Measurements from ENCODE around the gene PCED1B. TPM values are rescaled to one million over a fixed set of nuclear protein-coding genes. Genes with fewer than 3 reads are reported as not detected.

Gene PCED1B
- total RNA-seq, 2 experiments from 2014 or later, result 57.1 to 62.2 TPM

DNA sequence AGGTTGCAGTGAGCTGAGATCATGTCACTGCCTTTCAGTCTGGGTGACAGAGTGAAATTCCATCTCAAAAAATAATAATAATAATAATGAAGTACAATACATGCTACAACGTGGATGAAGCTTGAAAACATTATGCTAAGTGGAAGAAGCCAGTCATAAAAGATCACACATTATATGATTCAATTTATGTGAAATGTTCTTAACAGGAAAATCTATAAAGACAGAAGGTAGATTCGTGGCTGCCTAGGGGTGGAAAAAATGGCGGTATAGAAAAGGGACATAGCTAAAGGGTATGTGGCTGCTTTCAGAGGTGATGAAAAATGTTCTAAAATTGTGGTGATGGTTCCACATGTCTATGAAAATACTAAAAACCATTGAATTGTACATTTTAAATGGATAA, 41.3 kb downstream of the PCED1B start:
- POLR2A ChIA-PET, result no interaction called here
- Mint-ChIP-seq H3K27ac (no peak overlapping the region), H3K4me1 (peaks cover 10% of the 10 kb centered on the region), H3K4me3 (no peak overlapping the region), H3K9me3 (peaks cover 2% of the 10 kb centered on the region), H3K27me3 (no peaks in the 10 kb centered on the region), H3K36me3 (ENCODE audit: low read depth) (peaks cover 24% of the 10 kb centered on the region)
- DNase-seq, result no peak
- CTCF ChIA-PET, result interaction anchor here (1.1 kb wide), 1 partner anchor 12 kb away, joined by 3 read pairs; no protein-coding TSS in a partner anchor

DNA sequence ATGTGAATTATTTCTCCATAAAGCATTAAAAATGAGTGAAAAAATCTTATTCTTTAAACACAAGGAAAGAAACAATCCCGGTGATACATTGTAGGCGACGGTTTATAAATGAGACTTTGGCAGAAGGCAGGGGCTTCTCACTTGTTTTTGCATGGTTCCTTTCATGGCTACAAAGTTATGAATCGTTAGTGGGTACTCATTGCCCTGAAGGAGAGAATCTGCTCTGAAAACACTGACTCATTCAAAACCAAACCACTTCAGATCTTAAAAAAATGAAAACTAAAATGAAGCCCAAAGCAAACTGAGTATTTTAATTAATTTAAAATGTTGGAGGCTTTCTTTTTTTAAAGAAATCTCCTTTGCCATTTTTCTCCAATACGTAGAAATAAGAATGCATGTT, 41.7 kb downstream of the PCED1B start:
- H3K4me1 Mint-ChIP-seq, result peaks cover 10% of the 10 kb centered on the region
- ChIA-PET POLR2A (no interaction called here), CTCF (interaction anchor here (1.5 kb wide), 1 partner anchor 49 kb away, joined by 4 read pairs; no protein-coding TSS in a partner anchor)
- H3K36me3 Mint-ChIP-seq (ENCODE audit: low read depth), result peaks cover 24% of the 10 kb centered on the region
- H3K9me3 Mint-ChIP-seq, result peaks cover 2% of the 10 kb centered on the region
- no peaks in the 10 kb centered on the region for H3K27me3 Mint-ChIP-seq
- no peak overlapping the region for H3K27ac Mint-ChIP-seq
- H3K4me3 Mint-ChIP-seq, result no peak overlapping the region
- no peak for DNase-seq

DNA sequence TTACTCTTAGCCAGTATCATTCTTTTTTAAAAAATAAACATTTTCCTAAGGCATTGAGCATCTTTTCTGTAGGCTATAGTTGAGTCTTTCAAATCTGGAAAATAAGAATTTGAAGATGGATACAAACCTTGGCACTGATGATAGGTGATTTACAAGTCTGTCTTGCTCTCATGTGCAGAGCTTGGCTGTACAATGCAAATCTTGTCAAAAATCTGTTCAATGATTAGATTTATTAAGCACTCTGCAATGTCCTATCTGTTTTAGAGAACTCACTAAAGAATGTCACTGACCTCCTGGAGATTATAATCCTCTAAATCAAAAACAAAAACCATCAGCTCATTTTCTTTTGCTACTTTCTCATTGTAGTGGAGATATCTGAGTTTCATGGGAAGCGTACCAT, 43.2 kb downstream of the PCED1B start:
- H3K36me3 Mint-ChIP-seq (ENCODE audit: low read depth), result peaks cover 25% of the 10 kb centered on the region
- no peaks in the 10 kb centered on the region for H3K27me3 Mint-ChIP-seq
- H3K9me3 Mint-ChIP-seq, result peaks cover 3% of the 10 kb centered on the region
- POLR2A ChIA-PET, result interaction anchor here (0.7 kb wide), 1 partner anchor 11 kb away, joined by 3 read pairs; no protein-coding TSS in a partner anchor
- no peak overlapping the region for H3K27ac Mint-ChIP-seq
- peaks cover 10% of the 10 kb centered on the region for H3K4me1 Mint-ChIP-seq
- no peak overlapping the region for H3K4me3 Mint-ChIP-seq
- CTCF ChIA-PET, result interaction anchor here (1.5 kb wide), 1 partner anchor 50 kb away, joined by 4 read pairs; no protein-coding TSS in a partner anchor
- no peak for DNase-seq

DNA sequence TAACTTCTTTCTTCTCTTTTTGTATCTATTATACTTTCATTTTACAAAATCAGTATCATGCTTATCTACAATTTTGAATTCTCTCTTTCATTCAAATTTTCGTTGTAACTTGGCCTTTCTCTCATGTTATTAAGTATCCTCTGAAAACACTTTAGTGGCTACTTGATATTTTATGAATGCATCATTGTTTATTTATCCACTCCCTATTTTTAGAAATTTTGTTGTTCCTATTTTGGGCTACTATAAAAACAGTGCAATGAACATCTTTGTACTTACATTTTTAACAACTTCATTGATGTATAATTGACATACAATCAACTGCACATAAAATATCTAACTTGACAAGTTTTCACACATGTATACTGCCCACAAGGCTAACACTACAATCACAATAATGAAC, 44.3 kb downstream of the PCED1B start:
- ChIA-PET CTCF (no interaction called here), POLR2A (no interaction called here)
- Mint-ChIP-seq H3K9me3 (peaks cover 3% of the 10 kb centered on the region), H3K4me1 (peaks cover 6% of the 10 kb centered on the region), H3K4me3 (no peak overlapping the region), H3K27me3 (no peaks in the 10 kb centered on the region), H3K27ac (no peak overlapping the region), H3K36me3 (ENCODE audit: low read depth) (peaks cover 17% of the 10 kb centered on the region)
- DNase-seq, result no peak

DNA sequence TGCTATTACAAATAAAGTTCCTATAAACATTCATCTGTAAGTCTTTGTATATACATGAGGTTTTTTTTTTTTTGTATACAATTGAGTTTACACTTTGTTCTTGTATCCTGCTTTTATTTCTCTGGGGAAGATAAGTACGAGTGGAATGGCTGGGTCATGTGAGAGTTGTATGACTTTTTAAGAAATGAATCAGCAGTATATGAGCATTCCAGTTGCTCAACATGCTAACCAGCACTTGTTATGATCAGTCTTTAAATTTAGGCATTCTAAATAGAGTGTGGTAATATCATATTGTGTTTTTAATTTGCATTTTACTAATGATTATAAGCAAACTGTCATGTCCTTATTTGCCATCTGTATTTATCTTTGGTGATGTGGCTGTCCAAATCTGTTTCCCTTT, 45.0 kb downstream of the PCED1B start:
- Mint-ChIP-seq H3K27me3 (no peaks in the 10 kb centered on the region), H3K4me1 (peaks cover 6% of the 10 kb centered on the region), H3K9me3 (peaks cover 3% of the 10 kb centered on the region), H3K36me3 (ENCODE audit: low read depth) (peaks cover 12% of the 10 kb centered on the region), H3K27ac (no peak overlapping the region), H3K4me3 (no peak overlapping the region)
- ChIA-PET CTCF (no interaction called here), POLR2A (no interaction called here)
- DNase-seq, result no peak

DNA sequence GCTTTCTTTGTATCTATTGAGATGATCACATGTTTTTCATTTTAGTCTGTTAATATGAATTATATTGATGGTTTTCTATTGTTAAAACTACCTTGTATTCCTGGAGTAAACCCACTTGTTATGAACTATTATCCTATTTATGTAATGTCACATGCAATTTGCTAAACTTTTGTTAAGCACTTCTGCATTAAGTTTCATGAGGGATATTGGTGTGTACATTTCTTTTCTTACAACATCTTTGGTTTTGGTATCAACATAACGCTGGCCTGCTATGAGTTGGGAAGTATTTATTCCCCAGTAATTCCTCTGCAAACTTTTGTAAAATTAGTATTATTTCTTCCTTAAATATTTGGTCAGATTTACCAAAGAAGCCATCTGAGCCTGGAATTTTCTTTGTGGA, 46.8 kb downstream of the PCED1B start:
- H3K4me3 Mint-ChIP-seq, result no peak overlapping the region
- POLR2A ChIA-PET, result no interaction called here
- H3K36me3 Mint-ChIP-seq (ENCODE audit: low read depth), result peaks cover 9% of the 10 kb centered on the region
- peaks cover 3% of the 10 kb centered on the region for H3K9me3 Mint-ChIP-seq
- H3K27ac Mint-ChIP-seq, result no peak overlapping the region
- DNase-seq, result no peak
- CTCF ChIA-PET, result no interaction called here
- H3K27me3 Mint-ChIP-seq, result no peaks in the 10 kb centered on the region
- no peaks in the 10 kb centered on the region for H3K4me1 Mint-ChIP-seq

DNA sequence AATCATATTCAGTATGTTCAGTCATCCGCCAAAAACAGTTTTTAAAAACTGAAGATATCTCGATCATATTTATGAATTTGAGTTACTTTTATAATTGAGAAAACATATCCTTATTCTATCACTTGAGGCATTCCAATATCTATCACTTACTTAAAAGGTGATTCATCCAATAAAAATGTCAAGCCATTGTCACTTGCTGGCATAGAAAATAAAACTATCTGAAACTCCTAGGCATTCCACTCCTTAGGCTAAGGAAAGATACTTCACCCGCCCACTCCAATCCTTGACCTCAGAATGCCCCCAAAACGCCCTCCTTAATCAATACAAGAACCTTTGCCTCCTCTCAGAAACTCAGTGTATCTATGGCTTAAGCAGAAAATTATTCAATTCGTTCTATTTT, 51.6 kb downstream of the PCED1B start:
- DNase-seq, result no peak
- peaks cover 3% of the 10 kb centered on the region for H3K9me3 Mint-ChIP-seq
- no peak overlapping the region for H3K4me3 Mint-ChIP-seq
- H3K36me3 Mint-ChIP-seq (ENCODE audit: low read depth), result peaks cover 11% of the 10 kb centered on the region
- H3K4me1 Mint-ChIP-seq, result no peaks in the 10 kb centered on the region
- H3K27ac Mint-ChIP-seq, result no peak overlapping the region
- no peaks in the 10 kb centered on the region for H3K27me3 Mint-ChIP-seq
- POLR2A ChIA-PET, result no interaction called here
- CTCF ChIA-PET, result no interaction called here

DNA sequence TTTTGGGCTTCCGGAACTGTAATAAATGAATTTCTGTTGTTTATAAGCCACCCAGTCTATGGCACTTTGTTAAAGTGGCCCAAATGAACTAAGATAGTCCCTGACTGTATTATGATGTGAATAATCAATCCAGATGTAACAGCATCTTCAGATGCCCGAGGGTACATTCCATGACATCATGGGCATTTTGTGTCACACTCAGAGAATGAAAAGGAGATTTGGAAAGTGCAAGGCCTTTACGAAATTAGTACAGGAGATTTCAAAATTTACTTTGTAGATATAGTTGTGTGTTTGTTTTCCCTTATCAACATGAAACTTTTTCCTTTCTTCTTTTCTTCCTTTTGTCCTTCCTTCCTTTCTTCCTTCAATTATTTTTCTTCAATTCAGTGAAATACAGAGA, 54.6 kb downstream of the PCED1B start:
- Mint-ChIP-seq H3K27me3 (no peaks in the 10 kb centered on the region), H3K27ac (no peak overlapping the region), H3K36me3 (ENCODE audit: low read depth) (peaks cover 11% of the 10 kb centered on the region), H3K4me3 (no peak overlapping the region), H3K4me1 (no peaks in the 10 kb centered on the region), H3K9me3 (peaks cover under 1% of the 10 kb centered on the region)
- POLR2A ChIA-PET, result interaction anchor here (1.5 kb wide), 1 partner anchor 32 kb away, joined by 4 read pairs; no protein-coding TSS in a partner anchor
- no peak for DNase-seq
- CTCF ChIA-PET, result no interaction called here

DNA sequence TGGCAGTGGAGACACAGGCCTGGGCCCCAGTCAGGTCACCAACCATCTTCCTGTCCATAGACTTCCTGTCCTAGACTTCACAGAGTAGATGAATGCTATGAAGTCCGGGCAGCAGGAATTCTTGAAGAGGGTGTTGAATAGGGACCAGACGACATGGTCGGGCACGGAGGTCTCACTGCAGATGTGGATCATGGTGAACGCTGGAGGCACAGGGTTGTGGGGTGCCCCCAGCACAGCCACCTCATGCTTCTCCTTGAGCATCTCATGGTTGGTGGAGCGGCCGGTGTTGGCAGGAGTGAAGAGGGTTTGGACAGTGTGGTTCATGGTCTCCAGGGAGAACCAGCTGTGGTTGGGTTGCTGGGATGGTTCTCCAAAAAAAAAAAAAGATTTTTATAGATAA, 56.2 kb downstream of the PCED1B start:
- Mint-ChIP-seq H3K27ac (no peak overlapping the region), H3K36me3 (ENCODE audit: low read depth) (peaks cover 23% of the 10 kb centered on the region), H3K4me3 (no peak overlapping the region), H3K27me3 (no peaks in the 10 kb centered on the region), H3K4me1 (no peaks in the 10 kb centered on the region), H3K9me3 (peaks cover 11% of the 10 kb centered on the region)
- DNase-seq, result no peak
- ChIA-PET POLR2A (interaction anchor here (1.5 kb wide), 1 partner anchor 30 kb away, joined by 4 read pairs; no protein-coding TSS in a partner anchor), CTCF (no interaction called here)

DNA sequence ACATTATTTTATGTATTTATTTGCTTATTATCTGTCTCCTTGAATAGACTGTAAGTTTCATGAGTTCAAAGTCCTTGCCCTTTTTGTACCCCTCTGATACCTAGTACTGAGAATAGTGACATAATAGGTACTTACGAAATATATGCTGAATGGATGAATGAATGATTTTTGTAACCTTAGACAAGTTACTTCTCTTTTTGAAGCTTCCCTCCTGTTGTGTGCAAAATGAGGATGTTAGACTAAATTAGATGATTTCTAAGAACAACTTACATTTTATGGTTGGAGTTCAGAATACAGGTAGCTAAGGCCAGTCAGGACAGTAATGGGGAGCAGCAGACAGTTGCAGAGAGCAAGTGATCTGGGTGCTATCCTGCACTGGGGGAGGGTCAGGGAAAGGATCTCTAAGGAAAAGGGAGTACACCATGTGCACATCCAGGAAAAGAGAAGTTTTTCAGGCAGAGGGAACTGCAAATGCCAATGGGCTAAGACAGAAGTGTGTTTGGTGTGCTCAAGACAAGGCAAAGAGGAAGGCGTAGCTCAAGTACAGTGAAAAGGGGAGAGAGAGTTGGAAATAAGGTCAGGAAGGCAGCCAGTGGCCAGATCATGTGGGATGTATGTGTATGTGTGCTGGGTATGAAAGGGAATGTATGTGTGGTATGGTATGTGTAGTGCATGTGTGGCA, 59.7 kb downstream of the PCED1B start:
- CTCF ChIA-PET, result no interaction called here

DNA sequence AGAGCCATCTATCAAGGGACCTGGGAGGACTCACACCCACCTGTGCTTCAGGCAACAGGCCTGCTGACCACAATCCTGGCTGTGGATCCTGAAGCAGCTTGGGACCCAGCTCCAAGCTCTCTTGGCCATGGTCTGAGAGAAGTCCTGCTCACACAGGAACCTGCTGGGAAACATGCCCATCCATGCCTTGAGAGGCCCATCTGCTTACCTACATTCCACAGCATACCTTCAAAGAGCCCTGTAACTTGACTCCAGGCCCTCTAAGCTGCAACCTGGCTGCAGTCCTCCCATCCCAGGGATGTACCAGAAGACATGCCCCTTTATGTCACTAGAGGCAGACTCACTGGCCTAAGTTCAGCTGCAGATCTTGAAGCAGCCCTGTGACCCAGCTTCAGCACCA, 62.0 kb downstream of the PCED1B start:
- H3K4me1 Mint-ChIP-seq, result peaks cover 16% of the 10 kb centered on the region
- H3K4me3 Mint-ChIP-seq, result no peak overlapping the region
- CTCF ChIA-PET, result no interaction called here
- no peak overlapping the region for H3K27ac Mint-ChIP-seq
- peaks cover 35% of the 10 kb centered on the region for H3K36me3 Mint-ChIP-seq (ENCODE audit: low read depth)
- H3K9me3 Mint-ChIP-seq, result peaks cover 13% of the 10 kb centered on the region
- no peak for DNase-seq
- POLR2A ChIA-PET, result no interaction called here
- H3K27me3 Mint-ChIP-seq, result no peaks in the 10 kb centered on the region

More for the DNA sequence above, 59.7 kb downstream of the PCED1B start:
- no peaks in the 10 kb centered on the region for H3K27me3 Mint-ChIP-seq
- no peak overlapping the region for H3K27ac Mint-ChIP-seq
- H3K4me1 Mint-ChIP-seq, result no peaks in the 10 kb centered on the region
- peaks cover 13% of the 10 kb centered on the region for H3K9me3 Mint-ChIP-seq
- no peak overlapping the region for H3K4me3 Mint-ChIP-seq
- DNase-seq, result no peak
- H3K36me3 Mint-ChIP-seq (ENCODE audit: low read depth), result peaks cover 33% of the 10 kb centered on the region
- POLR2A ChIA-PET, result no interaction called here

DNA sequence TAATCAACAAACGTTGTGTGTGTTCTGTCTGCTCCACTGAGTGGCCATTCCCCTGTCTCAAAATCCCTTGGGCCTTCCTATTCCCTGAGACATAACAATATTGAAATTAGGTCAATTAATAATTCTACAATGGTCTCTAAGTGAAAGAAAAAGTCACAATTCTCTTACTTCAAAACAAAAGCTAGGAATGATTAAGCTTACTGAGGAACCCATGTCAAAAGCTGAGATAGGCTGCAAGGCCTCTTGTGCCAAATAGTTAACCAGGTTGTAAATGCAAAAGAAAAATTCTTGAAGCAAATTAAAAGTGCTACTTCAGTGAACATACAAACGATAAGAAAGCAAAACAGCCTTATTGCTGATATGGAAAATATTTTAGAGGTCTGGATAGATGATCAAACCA, 65.3 kb downstream of the PCED1B start:
- no peak for DNase-seq
- POLR2A ChIA-PET, result interaction anchor here (1.3 kb wide), 1 partner anchor 71 kb away, joined by 3 read pairs; no protein-coding TSS in a partner anchor
- Mint-ChIP-seq H3K4me1 (peaks cover 16% of the 10 kb centered on the region), H3K4me3 (no peak overlapping the region), H3K36me3 (ENCODE audit: low read depth) (peaks cover 27% of the 10 kb centered on the region), H3K9me3 (peaks cover 5% of the 10 kb centered on the region), H3K27me3 (no peaks in the 10 kb centered on the region), H3K27ac (no peak overlapping the region)
- CTCF ChIA-PET, result no interaction called here

DNA sequence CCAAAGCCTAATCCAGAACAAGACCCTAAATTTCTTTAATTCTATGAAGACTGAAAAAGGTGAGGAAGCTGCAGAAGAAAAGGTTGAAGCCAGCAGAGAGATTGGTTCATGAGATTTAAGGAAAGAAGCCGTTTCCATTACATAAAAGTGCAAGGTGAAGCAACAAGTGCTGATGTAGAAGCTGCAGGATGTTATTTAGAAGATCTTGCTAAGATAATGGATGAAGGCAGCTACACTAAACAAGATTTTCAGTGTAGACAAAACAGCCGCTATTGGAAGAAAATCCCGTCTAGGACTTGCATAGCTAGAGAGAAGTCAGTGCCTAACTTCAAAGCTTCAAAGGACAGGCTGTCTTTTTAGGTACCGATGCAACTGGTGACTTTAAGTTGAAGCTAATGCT, 65.8 kb downstream of the PCED1B start:
- ChIA-PET POLR2A (interaction anchor here (1.3 kb wide), 1 partner anchor 71 kb away, joined by 3 read pairs; no protein-coding TSS in a partner anchor), CTCF (no interaction called here)
- peak overlapping the region; percentile 18 for H3K27ac Mint-ChIP-seq
- H3K4me1 Mint-ChIP-seq, result peaks cover 16% of the 10 kb centered on the region
- H3K36me3 Mint-ChIP-seq (ENCODE audit: low read depth), result peaks cover 26% of the 10 kb centered on the region
- H3K9me3 Mint-ChIP-seq, result peaks cover 5% of the 10 kb centered on the region
- no peak overlapping the region for H3K4me3 Mint-ChIP-seq
- H3K27me3 Mint-ChIP-seq, result no peaks in the 10 kb centered on the region
- no peak for DNase-seq

DNA sequence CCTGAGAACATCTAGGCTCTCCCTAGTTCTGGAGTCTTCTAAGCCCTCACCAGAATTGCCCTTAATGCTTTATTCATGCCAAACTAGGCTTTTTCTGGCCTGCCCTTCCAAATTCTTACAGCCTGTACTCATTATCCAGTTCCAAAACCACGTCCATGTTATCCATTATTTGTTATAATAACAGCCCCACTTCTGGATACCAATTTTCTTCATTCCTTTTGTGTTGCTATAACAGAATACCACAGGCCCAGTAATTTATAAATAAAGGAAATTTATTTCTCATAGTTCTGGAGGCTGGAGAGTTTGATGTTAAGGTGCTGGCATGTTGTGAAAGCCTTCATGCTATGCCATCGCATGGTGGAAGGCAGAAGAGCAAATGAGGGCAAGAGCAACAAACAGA, 68.3 kb downstream of the PCED1B start:
- DNase-seq, result no peak
- no peak overlapping the region for H3K4me3 Mint-ChIP-seq
- ChIA-PET CTCF (no interaction called here), POLR2A (no interaction called here)
- H3K36me3 Mint-ChIP-seq (ENCODE audit: low read depth), result peaks cover 26% of the 10 kb centered on the region
- no peak overlapping the region for H3K27ac Mint-ChIP-seq
- H3K9me3 Mint-ChIP-seq, result peaks cover 5% of the 10 kb centered on the region
- no peaks in the 10 kb centered on the region for H3K27me3 Mint-ChIP-seq
- H3K4me1 Mint-ChIP-seq, result peaks cover 16% of the 10 kb centered on the region
